PC-9 (cell line): Measurements from ENCODE around the gene CPLX4. TPM values are rescaled to one million over a fixed set of nuclear protein-coding genes. Genes with fewer than 3 reads are reported as not detected.

Experiments used
- BruUV-seq: library from RNA; stranded (reverse); fragments of 400-500 nt; replicated peaks from 2 replicates; lab custom pipeline; 2021; lab: Mats Ljungman, UMichigan
- CTCF ChIA-PET: fragments of 300-600 bp; sonication (Branson Sonifier 250); formaldehyde crosslinking; loops from one replicate; lab custom pipeline; 2022; ENCODE audit warnings: antibody characterized with exemption; lab: Charles Lee
- POLR2A ChIA-PET: fragments of 300-600 bp; sonication (Branson Sonifier 250); formaldehyde crosslinking; loops from one replicate; lab custom pipeline; 2022; ENCODE audit warnings: antibody characterized with exemption; ENCODE audit not compliant: unreplicated experiment; lab: Charles Lee
- DNase-seq, 2 experiments: peaks; one replicate each; pipeline versions ENCODE4 v3.0.0 to v3.0.0-alpha.2; 2015 to 2022; ENCODE audit warnings: mixed read lengths in 1 of 2
- H2AFZ ChIP-seq: fragments of 200-600 bp; sonication (generic); 2 replicates; pipeline ENCODE4 v1.8.1; 2017; ENCODE audit warnings: antibody characterized with exemption
- H3F3A ChIP-seq: fragments of 200-600 bp; sonication (generic); 2 replicates; pipeline ENCODE4 v1.8.1; 2017; ENCODE audit warnings: antibody characterized with exemption, mild to moderate bottlenecking, low read depth; ENCODE audit not compliant: insufficient read depth
- H3K27ac ChIP-seq: fragments of 200-600 bp; sonication (generic); 2 replicates; pipeline ENCODE4 v1.6.1; 2016; ENCODE audit warnings: mixed run types
- H3K27me3 ChIP-seq: fragments of 200-600 bp; sonication (generic); 2 replicates; pipeline ENCODE4 v1.6.1; 2016; ENCODE audit warnings: low read depth, mixed run types; ENCODE audit not compliant: insufficient read depth
- H3K36me3 ChIP-seq: fragments of 200-600 bp; sonication (generic); 2 replicates; pipeline ENCODE4 v1.6.1; 2016; ENCODE audit warnings: low read depth, mixed run types
- H3K4me1 ChIP-seq: fragments of 200-600 bp; sonication (generic); replicated peaks from 2 replicates; pipeline ENCODE4 v1.6.1; 2016; ENCODE audit warnings: mixed run types; ENCODE audit not compliant: insufficient read depth
- H3K4me2 ChIP-seq: fragments of 200-600 bp; sonication (generic); 2 replicates; pipeline ENCODE4 v1.6.1; 2017; ENCODE audit warnings: mixed run types
- H3K4me3 ChIP-seq: fragments of 200-600 bp; sonication (generic); 2 replicates; pipeline ENCODE4 v1.6.1; 2016; ENCODE audit warnings: mixed run types
- H3K79me2 ChIP-seq: fragments of 200-600 bp; sonication (generic); 2 replicates; pipeline ENCODE4 v1.6.1; 2017; ENCODE audit warnings: low read depth, mixed run types
- H3K9me2 ChIP-seq: fragments of 200-600 bp; sonication (generic); 2 replicates; pipeline ENCODE4 v1.8.1; 2017; ENCODE audit warnings: mild to moderate bottlenecking; ENCODE audit not compliant: insufficient read depth
- H3K9me3 ChIP-seq: fragments of 200-600 bp; sonication (generic); 2 replicates; pipeline ENCODE4 v1.8.1; 2016; ENCODE audit warnings: low read depth; ENCODE audit not compliant: insufficient read depth
- H4K20me1 ChIP-seq: fragments of 200-600 bp; sonication (generic); 2 replicates; pipeline ENCODE4 v1.8.1; 2017; ENCODE audit not compliant: insufficient read depth
- EZH2 ChIP-seq: fragments of 200-600 bp; sonication (generic); IDR thresholded peaks from 2 replicates; pipeline ENCODE4 v1.8.0; 2017; ENCODE audit warnings: antibody characterized with exemption, low read depth
- intact Hi-C: fragments of 100-400 bp; cut with micrococcal nuclease; formaldehyde crosslinking; loops from one replicate; pipeline ENCODE4 v1.10.0; 2022; ENCODE audit not compliant: unreplicated experiment
- total RNA-seq: library from RNA; stranded (reverse); gene quantifications from 2 replicates; pipeline ENCODE4 v1.2.3, GENCODE V29; 2021
- TF ChIP-seq, protein P1 (sequence below): fragments of 200-600 bp; sonication (generic); conservative IDR thresholded peaks from 2 replicates; pipeline ENCODE4 v1.6.1; 2017; ENCODE audit warnings: mixed run types, antibody characterized with exemption, mild to moderate bottlenecking, moderate library complexity

Gene CPLX4
- total RNA-seq, 1 experiment from 2014 or later = not detected

DNA sequence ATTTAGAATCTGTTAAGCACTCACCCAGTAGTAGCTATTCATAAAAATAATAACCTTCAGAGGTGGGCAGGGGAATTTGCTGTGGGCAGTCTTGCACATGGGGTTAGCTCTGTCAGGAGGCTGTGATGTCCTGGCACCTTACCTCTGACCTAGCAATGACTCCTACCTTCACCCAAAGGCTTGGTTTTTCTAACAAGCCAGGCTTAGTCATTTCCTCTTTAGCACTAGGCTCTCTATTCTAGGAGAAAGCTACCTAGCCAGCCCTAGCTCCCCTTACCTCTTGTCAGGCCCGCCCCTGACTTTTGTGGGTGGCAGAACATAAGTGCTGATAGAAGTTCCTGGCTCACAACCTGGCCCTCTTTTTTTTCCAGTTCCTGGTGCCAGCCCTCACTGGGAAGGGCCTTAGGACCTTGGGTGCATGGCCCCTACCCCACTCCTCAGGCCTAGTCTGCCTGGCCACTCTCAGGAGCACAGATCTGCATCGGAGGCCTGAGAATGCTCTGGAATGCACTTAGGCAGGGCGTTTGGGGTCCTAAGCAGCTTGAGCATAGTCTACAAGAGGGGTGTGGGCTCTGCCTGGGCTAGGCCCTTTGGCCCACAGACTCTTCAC lies 17.7 kb downstream of the CPLX4 start:
- Histone ChIP-seq H3K27me3 (no peaks in the 10 kb centered on the region), H3K4me1 (peaks cover 34% of the 10 kb centered on the region), H3K27ac (peak overlapping the region; percentile 75), H4K20me1 (no peaks in the 10 kb centered on the region), H3K4me2 (peak overlapping the region; percentile 61), H3K4me3 (no peak overlapping the region), H3K9me2 (no peaks in the 10 kb centered on the region), H3K36me3 (no peaks in the 10 kb centered on the region), H3F3A (no peaks in the 10 kb centered on the region), H3K9me3 (no peaks in the 10 kb centered on the region), H3K79me2 (no peaks in the 10 kb centered on the region), H2AFZ (peak overlapping the region; percentile 50; the same call in 1 of the 2 replicates)
- intact Hi-C loops = loop anchor here (5.0 kb wide), 1 partner anchor 82 kb away; no protein-coding TSS in a partner anchor
- POLR2A ChIA-PET = interaction anchor here (0.5 kb wide), 1 partner anchor 418 kb away, joined by 4 read pairs; no protein-coding TSS in a partner anchor
- CTCF ChIA-PET = interaction anchor here (0.6 kb wide), 1 partner anchor 102 kb away, joined by 6 read pairs; no protein-coding TSS in a partner anchor
- BruUV-seq = no TSS peak
- peak; percentile 6 to 87 for DNase-seq
- TF ChIP-seq EZH2 = no peak
- TF ChIP-seq, protein P1, sequence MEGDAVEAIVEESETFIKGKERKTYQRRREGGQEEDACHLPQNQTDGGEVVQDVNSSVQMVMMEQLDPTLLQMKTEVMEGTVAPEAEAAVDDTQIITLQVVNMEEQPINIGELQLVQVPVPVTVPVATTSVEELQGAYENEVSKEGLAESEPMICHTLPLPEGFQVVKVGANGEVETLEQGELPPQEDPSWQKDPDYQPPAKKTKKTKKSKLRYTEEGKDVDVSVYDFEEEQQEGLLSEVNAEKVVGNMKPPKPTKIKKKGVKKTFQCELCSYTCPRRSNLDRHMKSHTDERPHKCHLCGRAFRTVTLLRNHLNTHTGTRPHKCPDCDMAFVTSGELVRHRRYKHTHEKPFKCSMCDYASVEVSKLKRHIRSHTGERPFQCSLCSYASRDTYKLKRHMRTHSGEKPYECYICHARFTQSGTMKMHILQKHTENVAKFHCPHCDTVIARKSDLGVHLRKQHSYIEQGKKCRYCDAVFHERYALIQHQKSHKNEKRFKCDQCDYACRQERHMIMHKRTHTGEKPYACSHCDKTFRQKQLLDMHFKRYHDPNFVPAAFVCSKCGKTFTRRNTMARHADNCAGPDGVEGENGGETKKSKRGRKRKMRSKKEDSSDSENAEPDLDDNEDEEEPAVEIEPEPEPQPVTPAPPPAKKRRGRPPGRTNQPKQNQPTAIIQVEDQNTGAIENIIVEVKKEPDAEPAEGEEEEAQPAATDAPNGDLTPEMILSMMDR = no peak

DNA sequence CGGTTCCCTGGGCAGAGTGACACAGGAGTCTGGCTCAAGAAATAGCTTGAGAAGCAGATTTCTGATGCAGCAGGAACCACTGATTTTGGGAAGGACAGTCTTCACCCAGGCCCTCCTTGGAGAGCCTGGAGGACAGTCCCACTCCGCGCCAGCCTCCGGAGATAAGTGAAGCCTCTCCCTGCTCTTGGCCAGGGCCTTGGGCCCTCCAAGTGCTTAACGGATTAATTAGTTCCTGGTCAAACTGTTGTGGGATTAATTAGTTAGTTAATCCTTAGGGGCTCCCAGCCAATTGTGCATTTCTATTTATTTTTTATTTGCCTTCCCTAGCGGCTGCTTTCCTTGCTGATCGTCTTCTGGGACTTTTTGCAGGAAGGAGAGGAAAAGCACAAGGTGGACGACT lies 19.6 kb downstream of the CPLX4 start:
- DNase-seq = no peak
- Histone ChIP-seq H3K4me3 (no peak overlapping the region), H3K9me3 (no peaks in the 10 kb centered on the region), H3K9me2 (no peaks in the 10 kb centered on the region), H3K27me3 (no peaks in the 10 kb centered on the region), H3K79me2 (no peaks in the 10 kb centered on the region), H3K36me3 (no peaks in the 10 kb centered on the region), H3K4me1 (peaks cover 34% of the 10 kb centered on the region), H3K27ac (no peak overlapping the region), H3F3A (no peaks in the 10 kb centered on the region), H4K20me1 (no peaks in the 10 kb centered on the region), H3K4me2 (no peak overlapping the region), H2AFZ (no peak overlapping the region)
- POLR2A ChIA-PET = no interaction called here
- intact Hi-C loops = no loop called here
- CTCF ChIA-PET = no interaction called here
- TF ChIP-seq, protein P1 = no peak
- no peak for TF ChIP-seq EZH2
- BruUV-seq = no TSS peak

- H3K27me3 ChIP-seq = no peaks in the 10 kb centered on the region
- H3K79me2 ChIP-seq = no peaks in the 10 kb centered on the region
- CTCF ChIA-PET = no interaction called here
- DNase-seq = no peak
- H3K9me2 ChIP-seq = no peaks in the 10 kb centered on the region; the same call in 1 of the 2 replicates
- H3K4me2 ChIP-seq = no peak overlapping the region
- H3K4me1 ChIP-seq = no peaks in the 10 kb centered on the region
- POLR2A ChIA-PET = no interaction called here
- H2AFZ ChIP-seq = peak overlapping the region; percentile 29; the same call in 1 of the 2 replicates
- no peaks in the 10 kb centered on the region for H3K9me3 ChIP-seq
- no peak overlapping the region for H3K27ac ChIP-seq
- BruUV-seq = no TSS peak
- H4K20me1 ChIP-seq = no peaks in the 10 kb centered on the region
- H3K4me3 ChIP-seq = no peak overlapping the region
- TF ChIP-seq, protein P1 = no peak
- TF ChIP-seq EZH2 = no peak
- no peaks in the 10 kb centered on the region for H3K36me3 ChIP-seq
- intact Hi-C loops = no loop called here
- H3F3A ChIP-seq = no peaks in the 10 kb centered on the region
Observed at GRCh38 chr18:59293317-59293716, 25.1 kb downstream of the CPLX4 start.
